Fibroblast of the aortic adventitia (primary cell): ENCODE data around the gene KRT36. TPM values are rescaled to one million over a fixed set of nuclear protein-coding genes. Genes with fewer than 3 reads are reported as not detected.

Experiments
- DNase-seq: peaks from one replicate; pipeline ENCODE4 v3.0.0-alpha.2; 2010; ENCODE audit warnings: low read depth
- H3K4me3 ChIP-seq: 2 replicates; pipeline ENCODE4 v1.5.1; 2011; ENCODE audit warnings: low read depth, mild to moderate bottlenecking, control low read depth, low read length, moderate library complexity
- CTCF ChIP-seq: IDR thresholded peaks from 2 replicates; pipeline ENCODE4 v1.5.1; 2011; ENCODE audit warnings: mild to moderate bottlenecking, low read length, control low read depth, inconsistent platforms; ENCODE audit not compliant: insufficient read depth
- total RNA-seq: library from RNA; depleted of rRNA; stranded (reverse); fragments of >200 nt; gene quantifications from 2 replicates; pipeline ENCODE4 v1.2.3, GENCODE V29; 2012; ENCODE audit warnings: low replicate concordance

The KRT36 gene
- total RNA-seq, 1 donor = not detected

GRCh38 chr17:41476866-41477815, 12.6 kb downstream of the KRT36 start:
- DNase-seq = no peak
- TF ChIP-seq CTCF = no peak
- H3K4me3 ChIP-seq = no peak overlapping the region

GRCh38 chr17:41475421-41475820, 14.3 kb downstream of the KRT36 start:
- no peak for DNase-seq
- H3K4me3 ChIP-seq = no peak overlapping the region
- TF ChIP-seq CTCF = no peak

GRCh38 chr17:41474863-41475262, 14.8 kb downstream of the KRT36 start:
- peak; percentile 52 for DNase-seq
- TF ChIP-seq CTCF = no peak
- no peak overlapping the region for H3K4me3 ChIP-seq

- H3K4me3 ChIP-seq = no peak overlapping the region
- no peak for TF ChIP-seq CTCF
- no peak for DNase-seq
These were observed 21.4 kb downstream of the KRT36 start for GRCh38 chr17:41468346-41468745.

- peak; percentile 43 for DNase-seq
- H3K4me3 ChIP-seq = no peak overlapping the region
- TF ChIP-seq CTCF = no peak
These were observed 22.1 kb downstream of the KRT36 start for GRCh38 chr17:41467561-41467960.

GRCh38 chr17:41466988-41467387, 22.7 kb downstream of the KRT36 start, which contains the start of gene KRT32:
Gene KRT32, minus strand, starts transcription at chr17:41467386. Its CDS starts 61 bp downstream, at chr17:41467325.
- no peak within 1 kb of the TSS for H3K4me3 ChIP-seq
- DNase-seq = no peak

More at GRCh38 chr17:41466988-41467387, 22.7 kb downstream of the KRT36 start, which contains the start of gene KRT32:
- TF ChIP-seq CTCF = no peak
